GM12878 (cell line): ENCODE measurements around the gene BORCS6. TPM values are rescaled to one million over a fixed set of nuclear protein-coding genes. Genes with fewer than 3 reads are reported as not detected.
A peak's percentile ranks its signal among the peaks of the same experiment; 100 is the strongest.

Experiments
- BHLHE40 ChIP-seq, 2 experiments: fragments of 450-650 bp in 1 of 2; IDR thresholded peaks; 2 replicates each; pipeline ENCODE4 v1.6.1; 2011 to 2017; ENCODE audit warnings: low read depth in 2 of 2, borderline replicate concordance in 1 of 2, improper control_type of control experiment in 1 of 2, low read length in 1 of 2, mild to moderate bottlenecking in 1 of 2
- BMI1 ChIP-seq: fragments of 450-650 bp; IDR thresholded peaks from 2 replicates; pipeline ENCODE4 v1.6.1; 2016; ENCODE audit warnings: mild to moderate bottlenecking, moderate library complexity, borderline replicate concordance
- DPF2 ChIP-seq: fragments of 450-650 bp; IDR thresholded peaks from 2 replicates; pipeline ENCODE4 v1.6.1; 2017; ENCODE audit warnings: mild to moderate bottlenecking
- E2F4 ChIP-seq: IDR thresholded peaks from 2 replicates; pipeline ENCODE4 v1.6.1; 2012; ENCODE audit warnings: low read depth, low read length, improper control_type of control experiment
- EGR1 ChIP-seq, 2 experiments: IDR thresholded peaks; 1 replicate in 1 of 2; 2 replicates in 1 of 2; pipeline ENCODE4 v1.6.1; 2011 to 2012; ENCODE audit warnings: low read depth in 2 of 2, low read length in 2 of 2, borderline replicate concordance in 1 of 2, mild to moderate bottlenecking in 1 of 2, moderate library complexity in 1 of 2
- EP300 ChIP-seq, 2 experiments: fragments of 150-350 bp in 1 of 2; IDR thresholded peaks; 2 replicates each; pipeline ENCODE4 v1.6.1; 2011 to 2012; ENCODE audit warnings: low read depth in 2 of 2, low read length in 2 of 2, borderline replicate concordance in 1 of 2, improper control_type of control experiment in 1 of 2, inconsistent platforms in 1 of 2; ENCODE audit not compliant: control insufficient read depth in 1 of 2
- FOXM1 ChIP-seq: IDR thresholded peaks from 2 replicates; pipeline ENCODE4 v1.6.1; 2012; ENCODE audit warnings: low read depth, mild to moderate bottlenecking, inconsistent platforms, low read length, moderate library complexity
- PML ChIP-seq: IDR thresholded peaks from 2 replicates; pipeline ENCODE4 v1.6.1; 2012; ENCODE audit warnings: low read length, inconsistent platforms
- RFX5 ChIP-seq: IDR thresholded peaks from 2 replicates; pipeline ENCODE4 v1.6.1; 2011; ENCODE audit warnings: low read depth, low read length, improper control_type of control experiment
- SP1 ChIP-seq: IDR thresholded peaks from one replicate; pipeline ENCODE4 v1.6.1; 2011; ENCODE audit warnings: low read depth, low read length
- SRF ChIP-seq, 2 experiments: IDR thresholded peaks; 2 replicates each; pipeline ENCODE4 v1.6.1; 2011; ENCODE audit warnings: low read depth in 2 of 2, low read length in 2 of 2, mild to moderate bottlenecking in 1 of 2, moderate library complexity in 1 of 2
- TCF12 ChIP-seq: IDR thresholded peaks from 2 replicates; pipeline ENCODE4 v1.6.1; 2011; ENCODE audit warnings: low read depth, mild to moderate bottlenecking, low read length
- polyA plus RNA-seq, 11 experiments: library from polyadenylated mRNA; depleted of rRNA in 4 of 11; unstranded in 6 of 11; stranded (reverse) in 5 of 11; fragments of >200 nt; fragmentation: Nextera tagmentation in 4 of 11; fragmentation: Illumina TruSeq in 1 of 11; extraction: Ambion mirVana in 4 of 11; extraction: Trizol in 1 of 11; gene quantifications; 1 replicate in 1 of 11; 2 replicates in 10 of 11; pipeline versions ENCODE4 v1.2.1 to v1.2.3, GENCODE V29; 2011 to 2016; ENCODE audit warnings: inconsistent platforms in 2 of 11, missing spikeins in 2 of 11, low read depth in 1 of 11
- total RNA-seq, 4 experiments: library from RNA; depleted of rRNA in 3 of 4; stranded (reverse); fragments of >200 nt in 3 of 4; fragmentation: Illumina TruSeq in 1 of 4; extraction: Trizol in 1 of 4; gene quantifications; 2 replicates each; pipeline versions ENCODE4 v1.2.1 to v1.2.3, GENCODE V29; 2013 to 2021
- TF ChIP-seq, protein P1 (sequence below): fragments of 450-650 bp; conservative IDR thresholded peaks from 2 replicates; pipeline ENCODE4 v1.6.1; 2017; ENCODE audit warnings: mild to moderate bottlenecking, moderate library complexity

The BORCS6 gene
- total and polyA plus RNA-seq, 10 of the 15 experiments (the other 5 are each of a cell fraction or from before 2014, with no cell fraction given): 0.37 to 14.1 (median 6.7) TPM

DNA sequence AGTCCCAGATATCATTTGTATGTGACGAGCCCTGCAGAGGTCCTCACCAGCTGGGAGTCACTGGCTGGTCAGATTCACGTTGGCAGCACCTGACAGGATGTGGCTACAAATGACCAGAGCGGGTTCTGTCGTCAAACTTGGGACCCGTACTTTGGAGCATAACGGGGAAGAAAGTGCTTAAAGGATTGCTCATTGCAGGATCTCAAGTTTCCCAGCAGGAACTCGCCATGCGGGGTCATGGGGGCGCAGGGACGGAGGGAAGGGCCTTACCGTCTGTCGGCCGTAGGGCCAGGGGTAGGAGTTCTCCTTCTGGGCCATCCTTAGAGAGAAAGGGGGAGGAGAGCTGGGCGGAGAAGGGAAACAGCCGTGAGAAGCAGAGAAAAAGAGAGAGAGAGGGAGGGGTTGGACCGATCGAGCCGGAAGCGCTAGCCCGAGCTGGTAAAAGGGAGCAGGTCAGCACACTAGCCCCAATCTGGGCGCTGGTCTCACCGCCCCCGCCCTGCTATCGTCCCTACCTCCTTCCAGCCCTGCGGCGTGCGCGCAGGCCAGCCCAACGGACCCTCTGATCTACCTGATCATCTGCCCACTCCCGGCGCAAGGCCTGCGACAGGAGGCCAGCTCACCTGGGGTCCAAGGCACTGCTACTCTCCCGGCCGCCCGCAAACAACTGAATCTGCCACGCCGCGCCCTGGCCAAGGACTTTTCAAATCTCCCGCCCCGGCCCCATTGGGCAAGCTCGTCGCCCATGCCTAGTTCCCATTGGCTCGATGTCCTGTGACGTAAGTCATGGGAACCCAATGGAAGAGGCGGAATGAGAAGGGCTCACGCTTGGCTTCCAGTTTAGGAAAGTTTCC is 20.2 kb upstream of the BORCS6 start, which contains the start of gene AURKB (continued):
- TF ChIP-seq BMI1: no peak
- TF ChIP-seq EP300 (IDR thresholded peaks at IDR 0.05; ENCODE audit: borderline replicate concordance in 1 of 2, control insufficient read depth in 1 of 2, low read depth in 2 of 2, low read length in 2 of 2): no peak; a peak in 1 of 4 replicates
- peak in 1 of 2 experiments; percentile 50; a peak in 1 of 3 replicates for TF ChIP-seq EGR1 (IDR thresholded peaks at IDR 0.05; ENCODE audit: borderline replicate concordance in 1 of 2, low read depth in 2 of 2, low read length in 2 of 2)
- peak in 1 of 2 experiments; percentile 26; a peak in 1 of 4 replicates for TF ChIP-seq SRF (IDR thresholded peaks at IDR 0.05; ENCODE audit: low read depth in 2 of 2, low read length in 2 of 2)
- peak; percentile 54 to 78; a peak in 3 of 4 replicates for TF ChIP-seq BHLHE40 (IDR thresholded peaks at IDR 0.05; ENCODE audit: borderline replicate concordance in 1 of 2, low read depth in 2 of 2, low read length in 1 of 2)
- TF ChIP-seq E2F4: peak; percentile 100
- 0 out of 2 replicates have a peak, but pooled peaks have one; percentile 53 for TF ChIP-seq PML
- peak; percentile 54; the same call in 1 of the 2 replicates for TF ChIP-seq RFX5
- TF ChIP-seq TCF12: peak; percentile 52; the same call in 1 of the 2 replicates
- peak; percentile 86 for TF ChIP-seq SP1
- TF ChIP-seq, protein P1, sequence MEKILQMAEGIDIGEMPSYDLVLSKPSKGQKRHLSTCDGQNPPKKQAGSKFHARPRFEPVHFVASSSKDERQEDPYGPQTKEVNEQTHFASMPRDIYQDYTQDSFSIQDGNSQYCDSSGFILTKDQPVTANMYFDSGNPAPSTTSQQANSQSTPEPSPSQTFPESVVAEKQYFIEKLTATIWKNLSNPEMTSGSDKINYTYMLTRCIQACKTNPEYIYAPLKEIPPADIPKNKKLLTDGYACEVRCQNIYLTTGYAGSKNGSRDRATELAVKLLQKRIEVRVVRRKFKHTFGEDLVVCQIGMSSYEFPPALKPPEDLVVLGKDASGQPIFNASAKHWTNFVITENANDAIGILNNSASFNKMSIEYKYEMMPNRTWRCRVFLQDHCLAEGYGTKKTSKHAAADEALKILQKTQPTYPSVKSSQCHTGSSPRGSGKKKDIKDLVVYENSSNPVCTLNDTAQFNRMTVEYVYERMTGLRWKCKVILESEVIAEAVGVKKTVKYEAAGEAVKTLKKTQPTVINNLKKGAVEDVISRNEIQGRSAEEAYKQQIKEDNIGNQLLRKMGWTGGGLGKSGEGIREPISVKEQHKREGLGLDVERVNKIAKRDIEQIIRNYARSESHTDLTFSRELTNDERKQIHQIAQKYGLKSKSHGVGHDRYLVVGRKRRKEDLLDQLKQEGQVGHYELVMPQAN: peak; percentile 100
- 0 out of 2 replicates have a peak, but pooled peaks have one; percentile 29 for TF ChIP-seq DPF2
- TF ChIP-seq FOXM1: peak; percentile 70; the same call in 1 of the 2 replicates
